K562 (cell line): Measurements from ENCODE around the gene FADS1.

Experiments
- DACH1 ChIP-seq: fragments of 450-650 bp; IDR thresholded peaks from 2 replicates; pipeline ENCODE4 v1.6.1; 2018; ENCODE audit not compliant: partially characterized antibody
- EP300 ChIP-seq: IDR thresholded peaks from 2 replicates; pipeline ENCODE4 v1.6.1; 2012; ENCODE audit warnings: low read length, improper control_type of control experiment
- EZH2 ChIP-seq: IDR thresholded peaks from 2 replicates; pipeline ENCODE4 v1.6.1; 2012; ENCODE audit warnings: low read depth, mild to moderate bottlenecking, inconsistent platforms, low read length, borderline replicate concordance
- FOXK1 ChIP-seq: sonication (generic); formaldehyde crosslinking; IDR thresholded peaks from 2 replicates; pipeline ENCODE4 v1.8.0; 2022; ENCODE audit warnings: missing genetic modification reagents, mild to moderate bottlenecking, borderline replicate concordance
- PHF21A ChIP-seq: fragments of 450-650 bp; IDR thresholded peaks from 2 replicates; pipeline ENCODE4 v1.6.1; 2017; ENCODE audit warnings: low read depth, borderline replicate concordance
- POLR3A ChIP-seq: IDR thresholded peaks from 2 replicates; pipeline ENCODE4 v1.6.1; 2011; ENCODE audit warnings: borderline replicate concordance, mild to moderate bottlenecking, moderate library complexity; ENCODE audit not compliant: insufficient read length, insufficient read depth; ENCODE audit errors: extremely low read depth
- SIN3B ChIP-seq: fragments of 450-650 bp; IDR thresholded peaks from 2 replicates; pipeline ENCODE4 v1.6.1; 2017; ENCODE audit warnings: low read depth, mild to moderate bottlenecking, moderate library complexity
- YY1 ChIP-seq, 3 experiments: IDR thresholded peaks; 2 replicates each; pipeline ENCODE4 v1.6.1; 2011; ENCODE audit warnings: low read length in 2 of 3, mild to moderate bottlenecking in 2 of 3, moderate library complexity in 2 of 3, borderline replicate concordance in 1 of 3, control low read depth in 1 of 3, low read depth in 1 of 3; ENCODE audit not compliant: insufficient read depth in 3 of 3, insufficient replicate concordance in 2 of 3, control insufficient read depth in 1 of 3, insufficient read length in 1 of 3; ENCODE audit errors: extremely low read depth in 1 of 3
- ZNF174 ChIP-seq: fragments of 250-450 bp; sonication (Bioruptor Pico); IDR thresholded peaks from 2 replicates; pipeline ENCODE4 v1.4.0; 2020; ENCODE audit warnings: mild to moderate bottlenecking

GRCh38 chr11:61799665-61800284, 17.0 kb downstream of the FADS1 start:
- no peak for TF ChIP-seq PHF21A
- TF ChIP-seq YY1 (IDR thresholded peaks at IDR 0.05; ENCODE audit: borderline replicate concordance in 1 of 3, control insufficient read depth in 1 of 3, extremely low read depth in 1 of 3, insufficient read depth in 3 of 3, insufficient read length in 1 of 3, insufficient replicate concordance in 2 of 3, low read depth in 1 of 3, low read length in 2 of 3): no peak
- no peak for TF ChIP-seq DACH1
- TF ChIP-seq SIN3B: no peak
- no peak for TF ChIP-seq EP300
- TF ChIP-seq POLR3A: no peak
- no peak for TF ChIP-seq EZH2
- TF ChIP-seq FOXK1: no peak
- TF ChIP-seq ZNF174 (CRISPR knock-in tag): no peak
